ENCODE data around the gene SEPTIN5. TPM values are rescaled to one million over a fixed set of nuclear protein-coding genes. Genes with fewer than 3 reads are reported as not detected.

Gene SEPTIN5
- total and polyA plus RNA-seq, 2 experiments from 2014 or later, result 4.3 to 17.2 TPM

GRCh38 chr22:19762568-19763457 lies 48.5 kb downstream of the SEPTIN5 start:
- H3K27ac ChIP-seq (ENCODE audit: low read depth), result no peak overlapping the region
- H3K27me3 ChIP-seq (ENCODE audit: insufficient read depth), result peaks cover 95% of the 10 kb centered on the region
- H2AFZ ChIP-seq, result no peak overlapping the region; the same call in 1 of the 2 replicates
- H3K36me3 Mint-ChIP-seq (ENCODE audit: low read depth), result peaks cover 5% of the 10 kb centered on the region; the same call in 1 of the 3 replicates
- H3K4me3 ChIP-seq, result peak overlapping the region; percentile 43
- H4K20me1 ChIP-seq (replicated peaks; ENCODE audit: insufficient read depth), result peaks cover 7% of the 10 kb centered on the region
- peak overlapping the region; percentile 40 for H3K4me3 Mint-ChIP-seq
- no peak for ATAC-seq
- peaks cover 3% of the 10 kb centered on the region; the same call in 2 of the 3 replicates for H3K9me3 Mint-ChIP-seq
- H3K4me1 ChIP-seq (ENCODE audit: insufficient read depth), result peaks cover 49% of the 10 kb centered on the region
- TF ChIP-seq ZNF331 (CRISPR knock-in tag; IDR thresholded peaks at IDR 0.05; ENCODE audit: low read depth) (no peak), EZH2 (IDR thresholded peaks at IDR 0.05; ENCODE audit: low read depth, unreplicated experiment) (peak; percentile 87)
- H3K4me1 Mint-ChIP-seq, result peaks cover 35% of the 10 kb centered on the region
- H3K79me2 ChIP-seq (replicated peaks; ENCODE audit: insufficient read depth), result no peaks in the 10 kb centered on the region
- H3K9me2 ChIP-seq (ENCODE audit: insufficient read depth), result no peaks in the 10 kb centered on the region
- peaks cover 85% of the 10 kb centered on the region for H3K27me3 Mint-ChIP-seq (ENCODE audit: insufficient read depth, low read depth, poor library complexity)
- H3K36me3 ChIP-seq (ENCODE audit: insufficient read depth), result no peaks in the 10 kb centered on the region
- H3F3A ChIP-seq (replicated peaks; ENCODE audit: low read depth), result peaks cover 23% of the 10 kb centered on the region
- peak; percentile 46 for DNase-seq (ENCODE audit: low spot score)
- H3K4me2 ChIP-seq, result peak overlapping the region; percentile 77
- H3K27ac Mint-ChIP-seq, result no peak overlapping the region

- Mint-ChIP-seq H3K36me3 (ENCODE audit: low read depth) (peaks cover 5% of the 10 kb centered on the region; the same call in 1 of the 3 replicates), H3K27ac (no peak overlapping the region), H3K9me3 (peaks cover 3% of the 10 kb centered on the region; the same call in 2 of the 3 replicates), H3K4me1 (peaks cover 40% of the 10 kb centered on the region), H3K27me3 (ENCODE audit: insufficient read depth, low read depth, poor library complexity) (peaks cover 85% of the 10 kb centered on the region), H3K4me3 (peak overlapping the region; percentile 40)
- Histone ChIP-seq H3F3A (replicated peaks; ENCODE audit: low read depth) (peaks cover 18% of the 10 kb centered on the region), H3K4me2 (peak overlapping the region; percentile 77), H3K4me3 (peak overlapping the region; percentile 43), H3K27me3 (ENCODE audit: insufficient read depth) (peaks cover 95% of the 10 kb centered on the region), H3K79me2 (replicated peaks; ENCODE audit: insufficient read depth) (no peaks in the 10 kb centered on the region), H4K20me1 (replicated peaks; ENCODE audit: insufficient read depth) (peaks cover 4% of the 10 kb centered on the region; the same call in 1 of the 2 replicates), H2AFZ (no peak overlapping the region), H3K9me2 (ENCODE audit: insufficient read depth) (no peaks in the 10 kb centered on the region), H3K27ac (ENCODE audit: low read depth) (no peak overlapping the region), H3K4me1 (ENCODE audit: insufficient read depth) (peaks cover 47% of the 10 kb centered on the region), H3K36me3 (ENCODE audit: insufficient read depth) (no peaks in the 10 kb centered on the region)
- peak; percentile 45 for DNase-seq (ENCODE audit: low spot score)
- no peak for TF ChIP-seq ZNF114 (CRISPR knock-in tag; IDR thresholded peaks at IDR 0.05)
- no peak for TF ChIP-seq REST (IDR thresholded peaks at IDR 0.05; ENCODE audit: unreplicated experiment)
- no peak for TF ChIP-seq NANOG (IDR thresholded peaks at IDR 0.05; ENCODE audit: borderline replicate concordance)
- peak; percentile 96 for TF ChIP-seq EZH2 (IDR thresholded peaks at IDR 0.05; ENCODE audit: low read depth, unreplicated experiment)
- no peak for ATAC-seq
Observed at GRCh38 chr22:19763458-19764298, 49.4 kb downstream of the SEPTIN5 start.
